MM.1S (cell line): ENCODE data around the gene CDKN2D.

Experiments
- CTCF ChIP-seq: fragments of 300-600 bp; sonication (generic); IDR thresholded peaks from 2 replicates; pipeline ENCODE4 v1.5.1; 2016; ENCODE audit warnings: antibody characterized with exemption, low read length, mixed read lengths
- EZH2 ChIP-seq: fragments of 300-600 bp; sonication (generic); optimal IDR thresholded peaks from 2 replicates; pipeline ENCODE3; 2017; ENCODE audit warnings: low read depth, mild to moderate bottlenecking, antibody characterized with exemption, low read length, mixed read lengths

GRCh38 chr19:10554760-10555609 lies 13.8 kb downstream of the CDKN2D start:
- no peak for TF ChIP-seq CTCF
- TF ChIP-seq EZH2: no peak
